ENCODE data around the gene RGS12.

RGS12 gene

DNA sequence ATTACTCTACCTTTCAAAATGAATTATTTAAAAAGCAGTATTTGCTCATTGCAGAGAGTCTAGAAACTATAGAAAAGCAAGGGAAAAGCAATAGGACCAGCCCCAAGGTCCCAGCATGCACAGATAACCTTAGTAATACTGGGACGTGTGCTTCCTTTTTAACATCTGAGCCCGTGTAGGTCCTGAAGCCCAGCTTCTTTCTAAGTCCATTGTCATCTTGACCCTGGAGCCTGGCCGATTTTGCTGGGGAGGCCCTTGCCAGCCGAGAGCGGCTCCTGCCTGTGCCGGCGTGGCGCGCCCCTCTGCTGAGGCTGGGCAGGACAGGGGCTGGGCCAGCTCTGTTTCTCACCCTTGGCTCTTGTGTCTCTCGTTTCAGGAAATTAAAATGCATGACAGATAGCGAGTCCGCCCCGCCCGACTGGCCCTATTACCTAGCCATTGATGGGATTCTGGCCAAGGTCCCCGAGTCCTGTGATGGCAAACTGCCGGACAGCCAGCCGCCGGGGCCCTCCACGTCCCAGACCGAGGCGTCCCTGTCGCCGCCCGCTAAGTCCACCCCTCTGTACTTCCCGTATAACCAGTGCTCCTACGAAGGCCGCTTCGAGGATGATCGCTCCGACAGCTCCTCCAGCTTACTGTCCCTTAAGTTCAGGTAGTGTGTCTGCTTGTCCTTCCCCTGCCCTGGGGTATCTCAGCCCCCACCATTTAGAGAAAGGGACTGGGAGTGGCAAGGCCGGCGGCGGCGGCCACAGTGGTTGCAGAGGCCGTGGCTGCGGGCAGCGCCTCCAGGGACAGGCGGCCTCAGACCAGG lies 39.8 kb upstream of the RGS12 start:
- DNase-seq = no peak

DNA sequence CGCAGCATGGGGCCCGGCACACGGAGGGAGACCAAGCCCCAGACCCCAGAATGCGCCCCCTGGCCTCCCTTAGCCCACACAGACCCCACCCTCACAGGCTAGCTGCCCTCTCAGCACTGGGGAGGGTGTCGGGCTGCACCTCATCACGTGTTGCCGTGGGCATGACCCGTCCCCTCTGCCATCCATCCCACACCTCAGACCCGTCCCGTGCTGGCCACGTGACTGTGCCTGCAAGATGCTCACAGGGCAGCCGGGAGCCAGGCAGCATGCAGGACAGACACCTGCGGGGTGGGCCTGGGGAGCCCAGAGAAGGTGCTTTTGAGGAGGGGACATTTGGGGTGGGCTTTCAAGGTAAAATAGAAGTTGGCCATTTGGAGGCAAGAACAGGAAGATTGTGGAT lies 39.0 kb upstream of the RGS12 start:
- no peak for DNase-seq

DNA sequence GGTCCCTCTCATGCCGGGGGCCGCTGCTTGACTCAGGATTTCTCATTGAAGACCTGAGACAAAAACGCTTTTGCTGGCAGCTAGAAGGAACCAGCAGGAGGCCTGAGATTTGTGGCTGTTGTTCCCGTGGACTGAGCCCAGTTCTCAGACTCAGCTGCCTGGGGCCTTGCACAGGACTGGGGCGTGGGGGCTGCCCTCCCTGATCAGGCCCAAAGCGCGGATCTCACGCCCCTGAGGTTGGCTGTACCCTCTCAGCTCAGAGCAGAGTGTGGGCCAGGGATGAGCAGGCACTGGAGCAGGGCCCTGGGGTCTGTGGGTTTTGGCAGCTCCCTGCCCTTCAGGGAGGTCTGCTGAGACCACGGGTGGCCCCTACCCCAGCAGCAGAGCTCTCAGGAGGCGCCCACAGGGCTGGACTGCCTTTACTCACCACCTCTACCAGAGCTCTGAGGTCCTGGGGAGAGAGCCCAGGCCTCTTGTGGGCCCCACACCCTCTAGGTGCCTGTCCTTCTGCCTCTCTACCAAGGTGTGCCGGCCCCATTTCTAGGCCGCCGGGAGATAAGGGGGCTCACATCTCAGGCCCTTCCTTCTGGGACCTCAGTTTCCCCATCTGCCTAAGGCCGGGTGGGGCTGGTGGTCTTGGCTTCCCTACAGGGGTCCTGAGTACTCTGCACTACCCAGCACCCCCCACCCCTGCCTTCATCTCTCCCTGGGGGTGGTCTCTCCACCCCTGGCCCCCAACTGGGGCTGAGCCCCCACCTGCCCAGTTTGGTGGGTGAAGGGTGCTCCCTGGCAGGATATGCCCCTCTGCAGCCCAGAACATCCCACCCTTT lies 38.3 kb upstream of the RGS12 start:
- no peak for DNase-seq

DNA sequence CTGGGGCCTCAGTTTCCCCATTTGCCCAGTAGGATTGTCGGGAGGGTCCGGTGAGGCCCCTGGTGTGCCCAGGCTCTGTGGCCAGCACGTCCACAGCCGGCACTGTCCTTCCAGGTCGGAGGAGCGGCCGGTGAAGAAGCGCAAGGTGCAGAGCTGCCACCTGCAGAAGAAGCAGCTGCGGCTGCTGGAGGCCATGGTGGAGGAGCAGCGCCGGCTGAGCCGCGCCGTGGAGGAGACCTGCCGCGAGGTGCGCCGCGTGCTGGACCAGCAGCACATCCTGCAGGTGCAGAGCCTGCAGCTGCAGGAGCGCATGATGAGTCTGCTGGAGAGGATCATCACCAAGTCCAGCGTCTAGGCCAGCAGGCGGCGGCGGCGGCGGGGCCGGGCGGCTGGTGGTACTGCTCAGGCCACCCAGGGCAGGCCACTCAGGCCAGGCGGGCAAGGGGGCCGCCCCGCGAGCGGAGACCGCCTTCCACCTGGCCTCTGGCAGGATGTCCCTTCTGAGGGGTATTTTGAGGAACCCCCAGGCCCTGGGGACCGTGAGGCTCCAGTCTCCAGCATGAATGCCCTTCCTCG lies 37.1 kb upstream of the RGS12 start:
- no peak for DNase-seq

DNA sequence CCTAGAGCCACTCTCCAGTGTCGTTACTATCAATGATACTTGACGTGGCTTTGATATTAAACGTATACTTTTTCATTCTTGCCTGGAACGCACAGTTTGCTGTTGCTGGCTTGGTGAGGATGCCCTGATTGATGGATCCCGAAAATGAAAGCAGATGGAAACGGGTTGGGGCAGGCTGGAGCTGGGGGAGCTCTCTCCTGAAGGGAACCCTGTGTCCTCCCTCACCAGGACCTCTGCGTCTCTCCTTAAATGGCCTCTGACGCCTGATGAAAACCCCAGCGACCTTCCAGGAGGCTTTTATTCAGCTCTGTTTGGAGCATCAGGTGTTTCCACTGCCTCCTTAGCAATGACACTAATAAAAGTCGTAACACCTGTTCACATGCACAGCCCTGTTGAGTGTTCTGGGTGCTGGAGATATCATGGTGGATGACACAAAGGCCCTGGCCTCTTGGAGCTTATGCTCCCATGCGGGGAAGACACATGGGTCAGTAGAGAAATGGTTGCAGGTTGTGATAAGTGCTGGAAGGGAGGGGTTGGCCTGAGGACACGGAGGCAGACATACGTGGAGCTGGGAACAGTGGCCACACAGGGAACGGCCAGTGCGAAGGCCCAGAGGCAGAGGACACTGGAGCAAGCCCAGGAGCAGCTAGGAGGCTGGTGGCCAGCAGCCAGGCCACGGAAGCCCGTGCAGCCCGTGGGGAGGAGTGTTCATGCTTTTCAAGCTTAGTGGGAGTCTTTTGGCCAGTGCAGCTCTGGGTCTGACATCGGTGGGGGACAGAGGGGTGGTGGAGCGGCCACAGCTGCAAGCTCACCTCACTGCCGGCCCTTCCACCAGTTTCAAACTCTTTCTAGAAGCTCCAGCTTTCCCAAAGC lies 36.4 kb upstream of the RGS12 start:
- no peak for DNase-seq

DNA sequence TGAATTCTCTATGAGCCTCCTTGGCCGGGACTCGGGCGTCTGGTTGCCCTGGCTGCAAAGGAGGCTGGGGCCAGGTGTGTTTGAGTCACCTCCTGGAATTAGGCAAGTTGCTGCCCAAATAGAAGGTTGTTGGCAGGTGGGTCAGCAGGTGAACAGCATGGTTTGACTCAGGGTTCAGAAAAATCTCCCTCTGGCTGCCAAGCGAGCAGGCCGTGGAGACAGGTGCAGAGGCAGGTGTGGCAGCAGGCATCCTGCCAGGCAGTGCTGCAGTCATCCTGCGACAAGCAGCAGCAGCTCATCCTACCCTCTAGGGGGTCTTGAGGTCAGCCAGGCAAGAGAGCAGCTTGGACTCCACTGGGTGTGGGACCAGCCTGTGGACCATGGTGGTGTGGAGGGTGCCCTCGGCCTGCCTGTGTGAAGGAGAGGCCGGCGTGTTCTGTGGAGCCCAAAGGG lies 35.7 kb upstream of the RGS12 start:
- no peak for DNase-seq

DNA sequence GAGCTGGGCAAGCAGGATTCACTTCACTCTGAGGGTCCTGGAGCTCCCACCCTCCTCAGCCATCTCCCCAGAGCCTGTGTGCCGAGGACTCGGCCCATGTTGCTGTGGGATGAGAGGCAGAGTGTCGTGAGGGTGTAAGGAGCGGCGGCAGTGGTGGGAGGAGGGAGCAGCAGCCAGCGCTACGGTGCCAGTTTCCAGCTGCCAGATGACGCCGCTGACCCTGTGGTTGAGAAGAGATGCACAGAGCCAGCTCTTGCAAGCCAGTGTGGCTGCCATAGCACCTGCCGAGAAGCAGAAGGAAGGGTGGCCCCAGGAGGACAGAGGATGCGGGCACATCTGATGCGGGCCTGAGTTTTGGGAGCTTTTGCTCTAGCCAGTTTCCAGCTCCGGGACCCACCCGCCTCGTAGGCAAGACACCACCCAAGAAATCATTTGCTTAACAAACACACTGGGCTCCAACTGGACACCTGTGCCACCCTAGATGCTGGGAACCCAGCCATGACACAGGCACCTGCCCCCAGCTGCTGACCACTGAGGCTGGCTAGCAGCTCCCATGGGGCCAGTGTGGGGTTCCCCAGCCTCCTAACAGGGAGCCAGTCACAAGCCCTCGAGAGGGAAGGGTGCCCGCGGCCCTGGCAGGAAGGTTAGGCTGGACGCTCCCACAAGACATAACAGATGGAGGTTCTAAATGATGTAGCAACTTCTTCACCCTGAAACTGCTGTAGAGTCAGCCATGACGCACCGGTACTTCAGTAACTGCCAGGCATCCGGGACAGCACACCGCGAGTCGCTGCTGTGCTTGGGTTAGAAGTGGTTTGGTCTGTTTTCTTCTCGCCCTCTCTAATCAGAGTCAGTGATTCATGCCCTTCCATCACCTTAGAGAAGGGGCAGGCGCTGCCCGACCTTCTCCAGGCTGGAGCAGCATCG lies 35.0 kb upstream of the RGS12 start:
- DNase-seq = no peak

- DNase-seq = no peak
These were observed 31.2 kb upstream of the RGS12 start for GRCh38 chr4:3261411-3262207.

GRCh38 chr4:3262208-3263052 lies 30.4 kb upstream of the RGS12 start:
- no peak for DNase-seq

GRCh38 chr4:3263053-3263875 lies 29.6 kb upstream of the RGS12 start:
- no peak for DNase-seq

DNA sequence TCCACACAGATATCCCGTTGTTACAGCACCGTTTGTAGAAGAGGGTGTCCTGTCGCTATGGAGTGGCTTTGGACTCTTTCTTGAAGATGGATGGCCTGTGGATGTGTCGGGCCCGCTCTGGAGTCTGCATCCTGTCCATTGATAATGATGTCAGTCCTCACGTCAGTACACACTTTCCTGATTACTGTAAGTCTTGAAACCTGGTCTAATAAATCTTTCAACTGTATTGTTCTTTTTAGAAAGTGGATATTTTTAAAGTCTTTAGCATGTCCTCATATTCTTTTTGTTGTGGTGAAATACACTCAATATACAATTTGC lies 29.0 kb upstream of the RGS12 start:
- DNase-seq = no peak

- DNase-seq = no peak
These were observed 26.7 kb upstream of the RGS12 start for GRCh38 chr4:3266076-3266475.

DNA sequence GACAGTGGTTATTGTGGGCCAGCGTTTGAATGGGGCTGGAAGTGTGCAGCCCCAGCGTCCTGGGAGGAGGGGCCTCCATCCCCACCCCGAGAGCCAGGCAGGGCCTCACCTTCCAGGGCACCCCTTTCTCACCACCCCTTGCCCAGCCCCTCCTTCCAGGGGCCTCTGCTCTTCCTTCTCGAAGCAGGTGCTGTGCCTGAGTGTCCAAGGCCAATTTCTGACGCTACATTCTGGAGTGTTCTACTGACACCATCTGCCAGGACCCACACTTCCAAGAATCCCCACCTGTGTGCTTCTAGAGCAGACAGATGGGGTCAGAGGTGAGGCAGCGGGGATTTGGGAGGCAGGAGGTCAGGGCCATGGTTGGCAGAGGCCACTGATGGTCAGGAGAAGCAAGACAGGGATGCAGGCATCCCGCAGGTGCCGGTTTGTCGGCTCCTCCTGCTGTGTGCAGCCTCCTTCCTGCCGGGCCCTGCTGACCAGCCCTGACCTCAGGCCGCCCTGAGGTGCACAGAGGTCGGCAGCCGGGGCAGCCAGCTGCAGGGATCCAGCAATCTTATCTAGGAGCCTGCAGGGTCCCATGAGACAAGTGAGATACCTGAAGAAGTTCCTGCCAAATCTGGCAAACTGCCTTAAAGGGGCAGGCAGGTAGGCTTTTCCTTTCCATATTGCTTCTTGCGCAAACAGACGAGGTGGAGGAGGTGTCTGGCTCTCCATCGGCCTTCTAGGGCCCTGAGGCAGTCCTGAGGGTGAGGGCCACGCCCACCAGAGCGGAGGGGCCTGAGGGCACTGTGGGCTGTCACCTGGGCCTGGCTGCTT lies 25.0 kb upstream of the RGS12 start:
- no peak for DNase-seq

DNA sequence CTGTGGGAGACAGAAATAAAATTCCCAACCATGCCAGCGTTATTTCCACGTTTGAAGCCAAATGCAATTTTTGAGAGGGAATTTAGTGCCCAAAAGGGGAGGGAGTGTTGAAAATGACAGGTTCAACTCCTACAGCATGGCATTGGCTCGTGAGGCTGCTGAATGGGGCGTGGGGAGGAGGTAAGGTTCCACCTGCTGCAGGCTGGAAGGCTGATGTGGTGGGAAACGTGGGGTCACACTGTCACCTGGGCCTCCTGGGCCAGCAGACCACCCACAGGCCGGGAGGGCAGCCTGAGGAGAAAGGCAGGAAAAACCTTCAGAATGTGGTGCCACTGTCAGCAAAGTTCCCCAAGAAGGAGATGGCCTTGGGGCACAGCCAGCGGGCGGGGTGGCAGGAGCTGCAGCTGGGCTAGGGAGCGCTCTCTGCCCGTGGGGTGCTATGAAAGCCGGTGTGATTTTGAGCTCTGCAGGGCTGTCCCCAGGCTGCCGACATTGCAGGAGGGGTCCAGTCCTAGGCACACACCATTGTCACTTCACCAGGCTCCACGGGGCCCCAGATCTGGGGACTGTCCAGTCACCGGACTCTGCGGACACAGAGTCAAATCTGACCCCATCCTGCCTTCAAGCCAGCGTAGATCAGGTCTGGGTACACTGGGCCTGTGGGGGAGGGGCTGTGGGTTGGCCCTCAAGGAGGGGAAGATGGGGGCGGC lies 24.3 kb upstream of the RGS12 start:
- DNase-seq = no peak

- DNase-seq = no peak
These were observed 23.5 kb upstream of the RGS12 start for GRCh38 chr4:3269105-3269927.
